GM12801 (cell line): Measurements from ENCODE around the gene DMRT3.

ENCODE experiments used
- CTCF ChIP-seq: IDR thresholded peaks from one replicate; pipeline ENCODE4 v1.5.1; 2011; ENCODE audit warnings: control low read depth; ENCODE audit not compliant: insufficient read length; ENCODE audit errors: extremely low read depth

The DMRT3 gene

DNA sequence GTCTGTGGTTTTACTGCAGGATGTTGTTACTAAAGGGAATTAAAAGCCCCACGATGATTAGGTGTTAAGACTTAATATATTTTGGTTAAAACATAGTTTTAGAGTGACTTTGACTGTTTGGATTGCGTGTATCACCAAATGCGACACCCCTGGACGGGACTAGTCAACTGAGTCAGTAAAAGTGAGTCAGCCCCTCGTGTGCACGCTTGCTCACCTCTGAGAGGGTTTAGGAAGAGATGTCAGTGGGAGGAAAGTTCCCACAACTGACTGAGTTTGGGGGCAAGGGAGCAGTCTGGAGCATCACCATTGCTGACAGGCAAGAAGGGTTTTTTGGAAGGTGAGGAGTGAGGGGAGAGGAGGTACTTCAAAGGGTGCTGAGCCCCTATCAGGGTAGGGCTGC lies 14.4 kb upstream of the DMRT3 start:
- TF ChIP-seq CTCF: no peak

- no peak for TF ChIP-seq CTCF
These were observed 11.0 kb upstream of the DMRT3 start for GRCh38 chr9:965497-965896.

DNA sequence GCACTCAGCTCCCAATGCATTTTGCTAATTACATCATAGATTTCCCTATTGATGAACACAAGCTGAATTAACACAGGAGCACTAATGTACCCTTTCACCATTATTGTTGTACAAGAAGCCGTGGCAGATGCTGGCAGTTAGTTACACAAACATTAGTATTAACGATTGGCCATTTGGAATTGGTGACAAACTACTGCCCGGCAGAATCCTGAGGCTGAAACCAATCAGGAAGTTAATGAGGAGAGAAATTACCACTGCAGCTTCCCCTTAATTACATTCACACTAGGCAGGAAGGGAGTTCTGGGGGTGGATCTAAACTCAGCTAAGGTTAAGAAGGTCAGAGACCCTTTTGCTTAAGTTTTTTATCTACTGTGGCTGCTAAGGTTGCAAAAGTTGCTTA lies 9.6 kb upstream of the DMRT3 start:
- TF ChIP-seq CTCF: no peak

DNA sequence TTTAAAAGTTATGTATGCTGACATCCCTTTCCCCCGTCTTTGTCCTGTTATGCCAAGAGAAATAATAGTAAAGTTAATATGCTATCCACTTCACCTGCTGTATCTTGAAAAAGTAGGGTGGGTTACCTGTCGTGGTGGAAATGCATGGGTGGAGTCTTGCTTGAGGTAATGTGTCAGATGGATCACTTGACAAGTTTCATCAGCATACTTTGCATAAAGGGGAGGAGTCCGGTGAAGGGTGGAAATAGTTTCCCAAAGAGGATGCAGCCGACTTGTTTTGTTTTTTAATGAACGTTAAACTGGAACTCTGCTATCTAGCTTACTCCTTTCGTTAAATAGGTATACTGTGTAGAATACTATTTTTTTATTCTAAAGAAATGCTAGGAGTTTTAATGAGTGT lies 9.0 kb upstream of the DMRT3 start:
- TF ChIP-seq CTCF: no peak

DNA sequence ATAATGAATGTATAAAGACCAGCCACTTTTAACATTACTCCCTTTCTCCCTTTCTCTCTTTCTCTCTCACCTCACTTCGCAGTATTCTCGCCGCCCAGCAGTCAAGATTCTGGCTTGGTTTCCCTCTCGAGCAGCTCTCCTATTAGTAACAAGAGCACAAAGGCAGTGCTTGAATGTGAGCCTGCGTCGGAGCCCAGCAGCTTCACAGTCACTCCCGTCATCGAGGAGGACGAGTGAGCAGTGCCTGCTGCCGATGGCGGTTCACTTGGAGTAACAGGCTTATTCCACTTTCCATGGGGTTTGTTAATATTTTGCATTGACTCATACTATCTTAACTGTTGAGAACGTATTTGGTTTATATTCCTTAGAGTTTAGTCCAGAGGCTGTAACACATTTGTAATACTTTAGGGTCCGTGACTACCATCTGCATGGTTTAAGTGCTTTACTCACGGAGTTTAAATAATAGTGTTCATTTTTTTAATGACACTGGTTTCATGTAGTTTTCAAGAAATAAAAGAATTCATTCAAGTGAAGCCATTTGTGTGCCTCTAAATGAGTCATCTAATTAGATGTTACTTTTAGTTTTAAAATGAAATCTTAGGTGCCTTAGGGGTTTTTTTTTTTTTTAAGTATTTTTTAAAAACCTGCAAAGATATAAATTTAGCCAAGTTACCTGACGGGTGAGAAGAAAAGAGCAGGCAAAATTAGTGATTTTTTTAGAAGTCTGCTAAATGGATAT lies 8.4 kb upstream of the DMRT3 start:
- no peak for TF ChIP-seq CTCF

- no peak for TF ChIP-seq CTCF
These were observed 6.9 kb upstream of the DMRT3 start for GRCh38 chr9:969310-970150.

- TF ChIP-seq CTCF: no peak
These were observed 6.1 kb upstream of the DMRT3 start for GRCh38 chr9:970151-970996.
